GM18870 (cell line): ENCODE results near the gene IGSF1.
"Not testable (repeated sequence)": the region's sequence is repeated elsewhere in the genome, so short reads cannot be mapped to it uniquely, and the experiment has no call there.

Experiments used
- ATAC-seq: cut with Tn5 transposase; IDR thresholded peaks from one replicate; pipeline ENCODE4 v1.9.1; 2021; ENCODE audit warnings: moderate library complexity; ENCODE audit not compliant: unreplicated experiment

The IGSF1 gene

GRCh38 chrX:131273011-131273410 lies 16.1 kb downstream of the IGSF1 start:
- ATAC-seq: no peak

GRCh38 chrX:131271826-131272225 lies 17.3 kb downstream of the IGSF1 start:
- no peak for ATAC-seq

GRCh38 chrX:131271274-131271673 lies 17.8 kb downstream of the IGSF1 start:
- ATAC-seq: no peak

- ATAC-seq: no peak
Observed at GRCh38 chrX:131270080-131270479, 19.0 kb downstream of the IGSF1 start.

GRCh38 chrX:131264665-131265064 lies 24.4 kb downstream of the IGSF1 start:
- ATAC-seq: no peak

GRCh38 chrX:131264053-131264452 lies 25.1 kb downstream of the IGSF1 start:
- no peak for ATAC-seq

GRCh38 chrX:131262738-131263679 lies 26.1 kb downstream of the IGSF1 start:
- no peak for ATAC-seq

GRCh38 chrX:131262200-131262599 lies 26.9 kb downstream of the IGSF1 start:
- ATAC-seq: no peak

GRCh38 chrX:131257367-131257766 lies 31.7 kb downstream of the IGSF1 start:
- no peak for ATAC-seq

- ATAC-seq: not testable (repeated sequence)
Observed at GRCh38 chrX:131250984-131251738, 37.9 kb downstream of the IGSF1 start.

- ATAC-seq: no peak
Observed at GRCh38 chrX:131239057-131239456, 50.0 kb downstream of the IGSF1 start.

- ATAC-seq: no peak
Observed at GRCh38 chrX:131237363-131237762, 51.7 kb downstream of the IGSF1 start.

- no peak for ATAC-seq
Observed at GRCh38 chrX:131235768-131236545, 53.1 kb downstream of the IGSF1 start.

- no peak for ATAC-seq
Observed at GRCh38 chrX:131227608-131228007, 61.5 kb downstream of the IGSF1 start.

GRCh38 chrX:131226591-131226990 lies 62.5 kb downstream of the IGSF1 start:
- no peak for ATAC-seq

GRCh38 chrX:131225078-131225477 lies 64.0 kb downstream of the IGSF1 start:
- ATAC-seq: peak; percentile 44
